ENCODE data around the gene PRPF40A.

GRCh38 chr2:152717228-152718075 is at the start of gene PRPF40A:
- TF ChIP-seq CTCF (optimal IDR thresholded peaks at IDR 0.05 in 1 of 3, IDR thresholded peaks at IDR 0.05 in 1 of 3, conservative IDR thresholded peaks at IDR 0.05 in 1 of 3; ENCODE audit: extremely low read depth in 1 of 3, insufficient read depth in 2 of 3, low read length in 3 of 3): no peak
- no peak for TF ChIP-seq EZH2 (IDR thresholded peaks at IDR 0.05; ENCODE audit: low read length)

Data from keratinocyte (primary cell).